Medulla oblongata (tissue), 1 donor: ENCODE measurements around the gene HOXC10.
A peak's percentile ranks its signal among the peaks of the same experiment; 100 is the strongest.

Experiments
- DNase-seq: peaks from one replicate; pipeline ENCODE4 v3.0.0-alpha.2; 2015; ENCODE audit errors: extremely low spot score

HOXC10 gene

GRCh38 chr12:53991077-53991460, 6.1 kb downstream of the HOXC10 start:
- DNase-seq, result peak; percentile 33

GRCh38 chr12:53992377-53992889, 7.5 kb downstream of the HOXC10 start:
- DNase-seq, result no peak

- no peak for DNase-seq
Observed at GRCh38 chr12:53993162-53994008, 8.4 kb downstream of the HOXC10 start.

- no peak for DNase-seq
Observed at GRCh38 chr12:53994009-53994263, 9.0 kb downstream of the HOXC10 start.

- DNase-seq, result no peak
Observed at GRCh38 chr12:53994264-53995001, 9.5 kb downstream of the HOXC10 start.

GRCh38 chr12:53995002-53995377, 10.0 kb downstream of the HOXC10 start:
- DNase-seq, result no peak

- no peak for DNase-seq
Observed at GRCh38 chr12:53995378-53996239, 10.7 kb downstream of the HOXC10 start.

- DNase-seq, result no peak
Observed at GRCh38 chr12:53996240-53997203, 11.6 kb downstream of the HOXC10 start.

GRCh38 chr12:53997204-53998109, 12.5 kb downstream of the HOXC10 start:
- no peak for DNase-seq

- DNase-seq, result no peak
Observed at GRCh38 chr12:53998110-53998899, 13.4 kb downstream of the HOXC10 start.

- no peak for DNase-seq
Observed at GRCh38 chr12:53998900-53999236, 13.9 kb downstream of the HOXC10 start.

- no peak for DNase-seq
Observed at GRCh38 chr12:53999559-54000115, 14.7 kb downstream of the HOXC10 start.

- DNase-seq, result no peak
Observed at GRCh38 chr12:54000116-54001114, 15.5 kb downstream of the HOXC10 start, which contains the start of gene HOXC9. HOXC9 (plus strand) TSS chr12:54000161; CDS start chr12:54000189, 28 bp downstream.

GRCh38 chr12:54001283-54002187, 16.6 kb downstream of the HOXC10 start:
- DNase-seq, result no peak

GRCh38 chr12:54002278-54002914, 17.4 kb downstream of the HOXC10 start:
- no peak for DNase-seq

GRCh38 chr12:54002915-54003389, 18.0 kb downstream of the HOXC10 start:
- DNase-seq, result no peak
